ENCODE results near the gene TBC1D24.

The TBC1D24 gene

DNA sequence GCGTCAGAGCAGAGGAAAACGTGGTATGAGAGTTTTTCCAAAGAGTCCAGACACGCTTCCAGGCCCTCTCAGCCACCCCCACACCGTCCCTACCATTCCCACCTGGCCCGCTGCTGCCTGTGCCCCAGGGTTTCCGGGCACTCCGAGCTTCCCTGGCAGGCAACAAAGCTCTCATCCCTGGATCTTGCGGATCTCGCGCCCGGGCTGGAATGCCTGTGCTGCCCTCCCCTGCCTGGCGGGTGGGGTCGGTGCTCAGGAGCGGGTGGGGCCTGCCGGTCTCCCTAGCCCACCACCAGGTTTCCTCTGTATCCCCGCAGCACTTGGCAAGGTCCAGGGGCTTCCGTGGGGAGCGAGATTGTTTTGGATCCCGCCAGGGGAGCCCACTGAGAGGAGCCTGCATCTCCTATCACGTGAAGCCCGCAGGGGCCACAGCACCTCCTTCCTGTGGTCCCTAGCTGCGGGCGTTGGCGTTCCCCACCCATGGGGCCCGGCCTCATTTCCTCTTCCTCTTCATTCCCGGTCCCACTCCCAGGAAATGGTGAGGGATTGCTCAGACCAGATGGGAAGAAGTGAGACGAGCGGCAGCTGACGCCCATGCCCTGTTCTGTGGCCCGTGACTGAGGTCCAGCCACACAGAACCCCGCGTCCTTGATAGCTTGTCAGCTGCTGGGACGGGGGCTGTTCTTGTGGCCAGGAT, 11.0 kb downstream of the TBC1D24 start:
- no peaks in the 10 kb centered on the region for H3F3A ChIP-seq (ENCODE audit: insufficient read depth, low read length)
- no peak overlapping the region for H2AFZ ChIP-seq (ENCODE audit: low read length)
- H3K4me1 ChIP-seq (ENCODE audit: low read length) = no peaks in the 10 kb centered on the region
- H3K9ac ChIP-seq (ENCODE audit: low read length) = no peak overlapping the region
- H3K9me3 ChIP-seq (replicated peaks; ENCODE audit: insufficient read depth, low read length) = no peaks in the 10 kb centered on the region
- TF ChIP-seq EZH2 (optimal IDR thresholded peaks at IDR 0.05; ENCODE audit: low read depth, low read length) (no peak), EZH2phosphoT487 (IDR thresholded peaks at IDR 0.05; ENCODE audit: low read length) (no peak)
- TF ChIP-seq, protein P1, sequence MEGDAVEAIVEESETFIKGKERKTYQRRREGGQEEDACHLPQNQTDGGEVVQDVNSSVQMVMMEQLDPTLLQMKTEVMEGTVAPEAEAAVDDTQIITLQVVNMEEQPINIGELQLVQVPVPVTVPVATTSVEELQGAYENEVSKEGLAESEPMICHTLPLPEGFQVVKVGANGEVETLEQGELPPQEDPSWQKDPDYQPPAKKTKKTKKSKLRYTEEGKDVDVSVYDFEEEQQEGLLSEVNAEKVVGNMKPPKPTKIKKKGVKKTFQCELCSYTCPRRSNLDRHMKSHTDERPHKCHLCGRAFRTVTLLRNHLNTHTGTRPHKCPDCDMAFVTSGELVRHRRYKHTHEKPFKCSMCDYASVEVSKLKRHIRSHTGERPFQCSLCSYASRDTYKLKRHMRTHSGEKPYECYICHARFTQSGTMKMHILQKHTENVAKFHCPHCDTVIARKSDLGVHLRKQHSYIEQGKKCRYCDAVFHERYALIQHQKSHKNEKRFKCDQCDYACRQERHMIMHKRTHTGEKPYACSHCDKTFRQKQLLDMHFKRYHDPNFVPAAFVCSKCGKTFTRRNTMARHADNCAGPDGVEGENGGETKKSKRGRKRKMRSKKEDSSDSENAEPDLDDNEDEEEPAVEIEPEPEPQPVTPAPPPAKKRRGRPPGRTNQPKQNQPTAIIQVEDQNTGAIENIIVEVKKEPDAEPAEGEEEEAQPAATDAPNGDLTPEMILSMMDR (IDR thresholded peaks at IDR 0.05; ENCODE audit: low read length) = no peak
- H3K79me2 ChIP-seq (ENCODE audit: low read length) = 0 out of 2 replicates have a peak, but pooled peaks cover 8% of the 10 kb centered on the region
- no peak for DNase-seq
- no peak overlapping the region for H3K4me2 ChIP-seq (ENCODE audit: low read depth, low read length)
- no peaks in the 10 kb centered on the region for H3K36me3 ChIP-seq (replicated peaks; ENCODE audit: insufficient read depth, low read length)
- no peak overlapping the region for H3K27ac ChIP-seq (ENCODE audit: low read length)
- H3K9me2 ChIP-seq (replicated peaks; ENCODE audit: insufficient read depth, low read length) = no peaks in the 10 kb centered on the region
- no peak overlapping the region for H3K4me3 ChIP-seq (ENCODE audit: low read length)
- no peaks in the 10 kb centered on the region for H4K20me1 ChIP-seq (ENCODE audit: insufficient read depth, low read length)
- no peaks in the 10 kb centered on the region for H3K27me3 ChIP-seq (replicated peaks; ENCODE audit: insufficient read depth, low read length)

DNA sequence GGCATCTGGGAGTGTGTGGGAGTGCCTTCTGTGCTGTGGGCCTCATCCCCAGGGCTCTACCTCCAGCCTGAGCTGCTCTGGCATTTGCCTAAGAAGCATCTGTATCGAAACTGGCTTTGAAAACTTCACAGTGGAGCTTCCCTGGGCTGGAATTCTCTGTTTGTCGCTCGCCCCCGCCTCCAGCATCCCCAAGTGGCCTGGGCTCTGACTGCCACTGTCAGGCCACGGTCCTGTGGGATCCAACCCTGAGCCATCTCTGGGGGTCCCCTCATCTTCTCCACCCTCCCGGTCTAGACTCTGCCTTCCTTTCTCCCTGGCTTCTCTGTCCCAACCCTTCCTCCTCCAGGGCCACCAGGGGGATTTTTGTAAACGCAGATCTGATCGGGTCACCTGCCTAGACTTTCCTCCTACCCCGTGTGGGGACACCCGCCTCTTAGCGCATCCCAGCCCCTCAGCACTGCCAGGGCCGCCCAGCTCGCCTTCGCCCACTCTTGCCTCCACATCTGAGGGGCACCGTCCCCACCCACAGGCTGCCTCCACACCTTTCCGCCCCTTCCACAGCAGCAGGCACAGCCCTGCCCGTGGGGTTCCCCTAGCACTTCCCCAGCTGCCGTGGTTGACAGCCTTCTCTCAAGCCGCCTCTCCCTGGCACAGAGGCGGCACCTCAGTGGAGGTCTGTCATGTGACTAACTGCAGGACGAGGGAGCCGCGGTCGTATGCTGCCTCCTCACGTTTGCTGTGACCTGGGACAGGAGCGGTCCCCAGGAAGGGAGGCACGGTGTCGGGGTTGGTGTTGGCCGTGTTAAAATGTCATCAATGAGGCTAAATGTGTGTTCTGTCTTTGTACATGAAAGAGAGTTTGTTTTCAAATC, 12.0 kb downstream of the TBC1D24 start:
- H3K9ac ChIP-seq (ENCODE audit: low read length) = no peak overlapping the region
- no peaks in the 10 kb centered on the region for H3K9me3 ChIP-seq (replicated peaks; ENCODE audit: insufficient read depth, low read length)
- no peaks in the 10 kb centered on the region for H3F3A ChIP-seq (ENCODE audit: insufficient read depth, low read length)
- H3K79me2 ChIP-seq (ENCODE audit: low read length) = 0 out of 2 replicates have a peak, but pooled peaks cover 5% of the 10 kb centered on the region
- DNase-seq = no peak
- H3K4me1 ChIP-seq (ENCODE audit: low read length) = no peaks in the 10 kb centered on the region
- H2AFZ ChIP-seq (ENCODE audit: low read length) = no peak overlapping the region
- TF ChIP-seq EZH2phosphoT487 (IDR thresholded peaks at IDR 0.05; ENCODE audit: low read length) (no peak), EZH2 (optimal IDR thresholded peaks at IDR 0.05; ENCODE audit: low read depth, low read length) (no peak)
- TF ChIP-seq, protein P1 (IDR thresholded peaks at IDR 0.05; ENCODE audit: low read length) = no peak; the same call in 1 of the 2 replicates
- no peaks in the 10 kb centered on the region for H3K27me3 ChIP-seq (replicated peaks; ENCODE audit: insufficient read depth, low read length)
- no peak overlapping the region for H3K4me3 ChIP-seq (ENCODE audit: low read length)
- H4K20me1 ChIP-seq (ENCODE audit: insufficient read depth, low read length) = no peaks in the 10 kb centered on the region
- H3K27ac ChIP-seq (ENCODE audit: low read length) = no peak overlapping the region
- no peaks in the 10 kb centered on the region for H3K36me3 ChIP-seq (replicated peaks; ENCODE audit: insufficient read depth, low read length)
- no peak overlapping the region for H3K4me2 ChIP-seq (ENCODE audit: low read depth, low read length)
- H3K9me2 ChIP-seq (replicated peaks; ENCODE audit: insufficient read depth, low read length) = no peaks in the 10 kb centered on the region

DNA sequence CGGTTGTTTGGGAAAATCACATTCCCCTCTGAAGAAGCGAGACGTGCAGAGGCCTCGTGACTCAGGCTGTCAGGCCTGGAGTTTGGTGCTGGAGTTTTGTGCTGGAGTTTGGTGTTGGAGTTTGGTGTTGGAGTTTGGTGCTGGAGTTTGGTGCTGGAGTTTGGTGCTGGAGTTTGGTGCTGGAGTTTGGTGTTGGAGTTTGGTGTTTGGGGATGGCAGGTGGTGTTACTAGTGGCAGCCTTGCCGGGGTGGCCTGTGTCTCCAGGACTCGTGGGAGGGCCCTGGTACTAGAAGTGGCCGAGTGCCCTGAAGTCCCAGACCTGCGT, 12.6 kb downstream of the TBC1D24 start:
- DNase-seq = no peak

More for the DNA sequence above, 12.6 kb downstream of the TBC1D24 start:
- no peak overlapping the region for H2AFZ ChIP-seq (ENCODE audit: low read length)
- H3K9me2 ChIP-seq (replicated peaks; ENCODE audit: insufficient read depth, low read length) = no peaks in the 10 kb centered on the region
- H3K27ac ChIP-seq (ENCODE audit: low read length) = no peak overlapping the region
- no peaks in the 10 kb centered on the region for H3K27me3 ChIP-seq (replicated peaks; ENCODE audit: insufficient read depth, low read length)
- no peak overlapping the region for H3K9ac ChIP-seq (ENCODE audit: low read length)
- H3K4me2 ChIP-seq (ENCODE audit: low read depth, low read length) = no peak overlapping the region
- 0 out of 2 replicates have a peak, but pooled peaks cover 4% of the 10 kb centered on the region for H3K79me2 ChIP-seq (ENCODE audit: low read length)
- H3F3A ChIP-seq (ENCODE audit: insufficient read depth, low read length) = no peaks in the 10 kb centered on the region
- H4K20me1 ChIP-seq (ENCODE audit: insufficient read depth, low read length) = no peaks in the 10 kb centered on the region
- H3K9me3 ChIP-seq (replicated peaks; ENCODE audit: insufficient read depth, low read length) = no peaks in the 10 kb centered on the region
- H3K36me3 ChIP-seq (replicated peaks; ENCODE audit: insufficient read depth, low read length) = no peaks in the 10 kb centered on the region
- no peak overlapping the region for H3K4me3 ChIP-seq (ENCODE audit: low read length)
- no peaks in the 10 kb centered on the region for H3K4me1 ChIP-seq (ENCODE audit: low read length)
- TF ChIP-seq, protein P1 (IDR thresholded peaks at IDR 0.05; ENCODE audit: low read length) = no peak
- TF ChIP-seq EZH2 (optimal IDR thresholded peaks at IDR 0.05; ENCODE audit: low read depth, low read length) = no peak
- no peak for TF ChIP-seq EZH2phosphoT487 (IDR thresholded peaks at IDR 0.05; ENCODE audit: low read length)

All from MM.1S (cell line).